ENCODE data around the gene ST8SIA5. TPM values are rescaled to one million over a fixed set of nuclear protein-coding genes. Genes with fewer than 3 reads are reported as not detected.

The ST8SIA5 gene
- total and polyA plus RNA-seq, 2 of the 4 experiments (the other 2 are of a cell fraction) = 0.03 TPM; not detected in 1

DNA sequence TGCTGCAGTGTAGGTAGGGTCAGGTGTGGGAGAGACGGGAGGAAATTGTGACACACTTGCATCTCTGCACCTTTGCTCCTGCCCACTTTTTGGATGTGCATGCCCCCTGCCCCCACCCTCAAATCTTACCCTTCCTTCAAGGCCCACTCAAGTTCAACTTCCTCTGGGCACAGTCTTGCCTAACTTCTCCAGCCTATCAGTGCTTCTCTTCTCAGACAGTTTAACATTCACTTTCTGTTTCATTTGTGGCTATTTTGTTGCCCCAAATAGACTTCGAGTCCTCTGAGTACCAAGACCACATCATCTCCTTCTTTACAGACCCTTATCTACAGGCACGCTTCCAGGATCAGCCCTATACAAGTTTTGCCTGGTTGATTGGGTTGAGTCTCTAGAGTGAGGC lies 2.7 kb downstream of the ST8SIA5 start:
- H3K36me3 ChIP-seq (ENCODE audit: control insufficient read depth, insufficient read depth, low read length) = no peaks in the 10 kb centered on the region
- no peaks in the 10 kb centered on the region for H3K9me1 ChIP-seq (ENCODE audit: insufficient read depth, low read length)
- no peak overlapping the region for H2BK15ac ChIP-seq (ENCODE audit: low read depth, low read length)
- no peak overlapping the region for H3K23ac ChIP-seq (ENCODE audit: low read depth, low read length)
- H4K91ac ChIP-seq (ENCODE audit: insufficient read depth, low read depth, low read length) = no peak overlapping the region
- WGBS, 2 experiments (ENCODE audit: extremely low coverage in 2 of 2, insufficient read length in 1 of 2) = no CpG with 5 or more reads among the region's 3 CpGs
- ATAC-seq (ENCODE audit: low read depth) (no peak), DNase-seq (no peak)
- peaks cover 2% of the 10 kb centered on the region; the same call in 1 of the 2 replicates for H3K4me1 ChIP-seq (ENCODE audit: control insufficient read depth, insufficient read depth, low read length)
- in situ Hi-C loops (cut with MboI; ENCODE audit: low sequenced_read_pairs) (no loop called here), intact Hi-C loops (cut with micrococcal nuclease) (no loop called here), dilution Hi-C loops (cut with HindIII; ENCODE audit: low sequenced_read_pairs, unreplicated experiment) (no loop called here)
- CTCF ChIA-PET = no interaction called here
- H2BK5ac ChIP-seq (ENCODE audit: low read depth, low read length, poor library complexity, severe bottlenecking) = no peak overlapping the region
- BruUV-seq (replicated peaks) = no TSS peak
- no peak overlapping the region for H2AK5ac ChIP-seq (ENCODE audit: low read depth, low read length)
- H3K4me3 ChIP-seq (ENCODE audit: insufficient read depth, low read depth, low read length) = no peak overlapping the region
- no peak overlapping the region for H3K4ac ChIP-seq (ENCODE audit: low read depth, low read length)
- H3K79me1 ChIP-seq (ENCODE audit: low read depth in 1 of 2, low read length in 2 of 2) = no peaks in the 10 kb centered on the region
- POLR2A ChIA-PET (ENCODE audit: unreplicated experiment) = no interaction called here
- no peak overlapping the region for H3K56ac ChIP-seq (ENCODE audit: extremely low read depth, insufficient read depth, low read length)
- H3K9ac ChIP-seq (ENCODE audit: low read depth, low read length) = no peak overlapping the region
- H3K27me3 ChIP-seq (ENCODE audit: control insufficient read depth, insufficient read depth, low read length) = peaks cover 56% of the 10 kb centered on the region
- H2BK120ac ChIP-seq (ENCODE audit: low read depth, low read length) = no peak overlapping the region
- no peak overlapping the region for H3K18ac ChIP-seq (ENCODE audit: low read depth, low read length)
- no peak overlapping the region for H4K5ac ChIP-seq (ENCODE audit: low read depth, low read length)
- no peak overlapping the region for H4K8ac ChIP-seq (ENCODE audit: low read depth in 2 of 2, low read length in 2 of 2)
- TF ChIP-seq CEBPB (IDR thresholded peaks at IDR 0.05; ENCODE audit: low read depth, low read length) = no peak
- no peak for TF ChIP-seq CTCF (conservative IDR thresholded peaks at IDR 0.05; ENCODE audit: low read depth, low read length)
- TF ChIP-seq CHD1 (IDR thresholded peaks at IDR 0.05; ENCODE audit: low read depth, low read length) = no peak
- no peak overlapping the region for H2AK9ac ChIP-seq (replicated peaks; ENCODE audit: low read depth, low read length, poor library complexity)
- H3K9me3 ChIP-seq (ENCODE audit: control insufficient read depth, insufficient read depth, low read length) = no peaks in the 10 kb centered on the region
- no peak overlapping the region for H3K4me2 ChIP-seq (ENCODE audit: low read depth, low read length)
- no peak overlapping the region for H2BK20ac ChIP-seq (ENCODE audit: low read depth, low read length)
- H3K27ac ChIP-seq (ENCODE audit: insufficient read depth, low read length) = no peak overlapping the region
- no peaks in the 10 kb centered on the region for H4K20me1 ChIP-seq (ENCODE audit: insufficient read depth, low read length)
- no peak overlapping the region for H3K14ac ChIP-seq (replicated peaks; ENCODE audit: low read depth, low read length)
- H2AFZ ChIP-seq (replicated peaks; ENCODE audit: low read length, poor library complexity) = no peak overlapping the region
